Hepatocyte (in vitro differentiated cells): ENCODE measurements around the gene USP6NL. TPM values are rescaled to one million over a fixed set of nuclear protein-coding genes. Genes with fewer than 3 reads are reported as not detected.

Experiments used
- DNase-seq: peaks from one replicate; pipeline ENCODE4 v3.0.0-alpha.2; 2016; ENCODE audit warnings: low spot score
- H2AFZ ChIP-seq: fragments of 200-600 bp; sonication (generic); 2 replicates; pipeline ENCODE4 v1.6.0; 2016; ENCODE audit warnings: antibody characterized with exemption, mild to moderate bottlenecking
- H3K27ac ChIP-seq: fragments of 200-600 bp; sonication (generic); 2 replicates; pipeline ENCODE4 v1.5.1; 2016; ENCODE audit warnings: mild to moderate bottlenecking
- H3K27me3 ChIP-seq: fragments of 200-600 bp; sonication (generic); 2 replicates; pipeline ENCODE4 v1.6.1; 2016
- H3K36me3 ChIP-seq: fragments of 200-600 bp; sonication (generic); replicated peaks from 2 replicates; pipeline ENCODE4 v1.5.1; 2016; ENCODE audit warnings: low read depth; ENCODE audit not compliant: insufficient read depth
- H3K4me1 ChIP-seq: fragments of 200-600 bp; sonication (generic); 2 replicates; pipeline ENCODE4 v1.5.1; 2016; ENCODE audit warnings: mild to moderate bottlenecking, moderate library complexity; ENCODE audit not compliant: insufficient read depth
- H3K4me2 ChIP-seq: fragments of 200-600 bp; sonication (generic); 2 replicates; pipeline ENCODE4 v1.6.0; 2016
- H3K4me3 ChIP-seq: fragments of 200-600 bp; sonication (generic); 2 replicates; pipeline ENCODE4 v1.5.1; 2016; ENCODE audit warnings: mild to moderate bottlenecking
- H3K79me2 ChIP-seq: fragments of 200-600 bp; sonication (generic); 2 replicates; pipeline ENCODE4 v1.6.0; 2017; ENCODE audit warnings: mild to moderate bottlenecking
- H3K9me2 ChIP-seq: fragments of 200-600 bp; sonication (generic); replicated peaks from 2 replicates; pipeline ENCODE4 v1.6.0; 2017; ENCODE audit warnings: mild to moderate bottlenecking; ENCODE audit not compliant: insufficient read depth
- H3K9me3 ChIP-seq: fragments of 200-600 bp; sonication (generic); 2 replicates; pipeline ENCODE4 v1.5.1; 2016; ENCODE audit warnings: low read depth, mild to moderate bottlenecking
- H4K20me1 ChIP-seq: fragments of 200-600 bp; sonication (generic); 2 replicates; pipeline ENCODE4 v1.6.0; 2016; ENCODE audit warnings: mild to moderate bottlenecking; ENCODE audit not compliant: insufficient read depth, poor library complexity, severe bottlenecking
- EZH2 ChIP-seq: fragments of 200-600 bp; sonication (generic); IDR thresholded peaks from 2 replicates; pipeline ENCODE4 v1.6.1; 2016; ENCODE audit warnings: antibody characterized with exemption, mild to moderate bottlenecking, borderline replicate concordance
- EZH2phosphoT487 ChIP-seq: fragments of 200-600 bp; sonication (generic); IDR thresholded peaks from one replicate; pipeline ENCODE4 v1.6.1; 2018; ENCODE audit warnings: antibody characterized with exemption, mild to moderate bottlenecking, low read depth, moderate library complexity; ENCODE audit not compliant: unreplicated experiment, severe bottlenecking
- WGBS: methylation state at CpG from one replicate; pipeline ENCODE4 v1.1.6; 2016; ENCODE audit warnings: low lambda C conversion rate; ENCODE audit errors: missing lambda C conversion rate; 5-methylcytosine and 5-hydroxymethylcytosine counted together
- polyA plus RNA-seq: library from polyadenylated mRNA; unstranded; fragments of >200 nt; fragmentation: Nextera tagmentation; extraction: Ambion mirVana; gene quantifications from 2 replicates; pipeline ENCODE4 v1.2.1, GENCODE V29; 2016
- total RNA-seq: library from RNA; depleted of rRNA; stranded (reverse); fragments of >200 nt; gene quantifications from 2 replicates; pipeline ENCODE4 v1.2.3, GENCODE V29; 2014
- TF ChIP-seq, protein P1 (sequence below): fragments of 200-600 bp; sonication (generic); IDR thresholded peaks from 2 replicates; pipeline ENCODE4 v1.5.1; 2016; ENCODE audit warnings: antibody characterized with exemption, mild to moderate bottlenecking; ENCODE audit not compliant: poor library complexity

USP6NL gene
- total RNA-seq (16.9 and 20.8 TPM in 2 replicates), polyA plus RNA-seq (12.0 and 14.9 TPM in 2 replicates)

DNA sequence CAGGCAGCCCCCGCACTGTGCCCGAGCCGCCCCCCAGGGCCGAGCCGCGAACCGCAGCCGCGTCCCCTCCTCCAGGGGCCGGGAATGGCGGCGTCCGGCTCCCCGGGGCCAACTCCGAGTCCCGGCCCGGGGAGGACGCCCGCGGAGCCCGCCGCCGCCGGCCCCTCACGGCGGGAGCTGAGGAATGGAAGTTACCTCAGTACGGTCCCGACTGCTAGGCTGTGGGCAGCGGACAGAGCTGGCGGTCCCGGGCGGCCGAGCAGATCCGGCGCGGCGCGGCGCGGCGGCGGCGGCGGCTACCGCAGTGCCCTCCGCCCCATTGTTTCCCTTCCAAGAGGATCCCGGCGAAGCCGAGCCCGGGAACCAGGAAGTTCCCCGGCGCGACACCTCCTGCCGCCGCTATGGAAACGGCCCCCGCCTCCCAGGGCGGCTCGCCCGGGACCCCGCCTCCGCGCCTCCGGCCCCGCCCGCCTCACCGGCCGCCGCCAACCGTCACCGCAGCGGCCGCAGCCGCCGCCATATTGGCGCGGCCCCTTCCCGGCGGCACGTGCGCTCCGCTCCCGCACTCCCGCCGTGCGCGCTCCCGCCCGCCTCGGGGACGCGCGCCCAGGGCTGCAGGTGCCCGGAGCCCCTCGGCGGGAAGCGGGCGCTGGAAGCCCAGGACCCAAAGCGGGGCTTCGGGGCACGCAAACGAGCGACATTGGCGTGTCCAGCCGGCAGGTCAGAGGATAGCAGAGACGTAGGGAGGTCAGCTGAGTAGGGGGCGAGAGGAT is at the start of gene USP6NL:
TSS of gene USP6NL (minus strand) at position 403 of the 773 bp plus-strand sequence. CDS start 14,016 bp downstream, outside the sequence.
- no peaks in the 10 kb centered on the region for H3K36me3 ChIP-seq
- peak within 1 kb of the TSS; percentile 96 for H3K27ac ChIP-seq
- TF ChIP-seq EZH2phosphoT487 (no peak), EZH2 (no peak)
- 2% methylated on average over 43 of the region's 107 CpGs for WGBS
- peaks cover 10% of the 10 kb centered on the region for H4K20me1 ChIP-seq
- H3K4me2 ChIP-seq: peak within 1 kb of the TSS; percentile 92
- no peaks in the 10 kb centered on the region for H3K9me2 ChIP-seq
- DNase-seq: peak; percentile 95
- H3K4me1 ChIP-seq: peaks cover 9% of the 10 kb centered on the region
- peak within 1 kb of the TSS; percentile 91 for H2AFZ ChIP-seq
- H3K79me2 ChIP-seq: peaks cover 41% of the 10 kb centered on the region
- H3K9me3 ChIP-seq: no peaks in the 10 kb centered on the region
- H3K27me3 ChIP-seq: no peaks in the 10 kb centered on the region
- peak within 1 kb of the TSS; percentile 95 for H3K4me3 ChIP-seq

DNA sequence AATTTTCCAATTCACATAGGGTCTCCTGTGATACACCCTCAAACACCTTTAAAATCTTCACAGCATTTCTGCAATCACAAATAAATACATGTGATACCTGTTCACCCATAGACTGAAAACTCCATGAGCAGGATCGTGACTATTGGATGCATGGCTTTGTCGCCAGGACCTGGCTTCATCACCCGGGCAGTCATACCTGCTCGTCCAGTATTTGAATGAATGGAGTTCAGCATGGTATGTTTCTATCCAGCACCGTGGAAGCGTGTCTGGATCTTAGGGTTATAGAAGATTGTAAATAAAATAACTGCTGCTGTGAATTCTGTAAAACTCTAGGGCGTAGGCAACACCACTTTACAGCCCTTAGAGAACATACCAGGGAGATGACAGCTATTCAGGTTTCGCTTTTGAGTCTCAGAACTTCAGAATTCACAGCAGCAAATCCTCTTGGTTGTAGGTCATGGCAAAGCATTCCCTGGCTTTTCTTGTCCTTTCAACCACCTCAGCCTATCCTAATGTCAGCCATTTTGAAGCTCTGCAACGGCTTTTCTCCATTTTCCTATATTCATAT is 47.4 kb upstream of the USP6NL start:
- H4K20me1 ChIP-seq: no peaks in the 10 kb centered on the region
- no peak for DNase-seq
- TF ChIP-seq EZH2phosphoT487 (no peak), EZH2 (no peak)
- TF ChIP-seq, protein P1, sequence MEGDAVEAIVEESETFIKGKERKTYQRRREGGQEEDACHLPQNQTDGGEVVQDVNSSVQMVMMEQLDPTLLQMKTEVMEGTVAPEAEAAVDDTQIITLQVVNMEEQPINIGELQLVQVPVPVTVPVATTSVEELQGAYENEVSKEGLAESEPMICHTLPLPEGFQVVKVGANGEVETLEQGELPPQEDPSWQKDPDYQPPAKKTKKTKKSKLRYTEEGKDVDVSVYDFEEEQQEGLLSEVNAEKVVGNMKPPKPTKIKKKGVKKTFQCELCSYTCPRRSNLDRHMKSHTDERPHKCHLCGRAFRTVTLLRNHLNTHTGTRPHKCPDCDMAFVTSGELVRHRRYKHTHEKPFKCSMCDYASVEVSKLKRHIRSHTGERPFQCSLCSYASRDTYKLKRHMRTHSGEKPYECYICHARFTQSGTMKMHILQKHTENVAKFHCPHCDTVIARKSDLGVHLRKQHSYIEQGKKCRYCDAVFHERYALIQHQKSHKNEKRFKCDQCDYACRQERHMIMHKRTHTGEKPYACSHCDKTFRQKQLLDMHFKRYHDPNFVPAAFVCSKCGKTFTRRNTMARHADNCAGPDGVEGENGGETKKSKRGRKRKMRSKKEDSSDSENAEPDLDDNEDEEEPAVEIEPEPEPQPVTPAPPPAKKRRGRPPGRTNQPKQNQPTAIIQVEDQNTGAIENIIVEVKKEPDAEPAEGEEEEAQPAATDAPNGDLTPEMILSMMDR: no peak
- no peaks in the 10 kb centered on the region for H3K4me1 ChIP-seq
- H3K9me3 ChIP-seq: no peaks in the 10 kb centered on the region
- 76% methylated on average over 9 of the region's 9 CpGs for WGBS
- H3K4me2 ChIP-seq: no peak overlapping the region
- H3K9me2 ChIP-seq: no peaks in the 10 kb centered on the region
- H3K27me3 ChIP-seq: peaks cover under 1% of the 10 kb centered on the region
- H3K36me3 ChIP-seq: no peaks in the 10 kb centered on the region
- H2AFZ ChIP-seq: no peak overlapping the region
- H3K4me3 ChIP-seq: no peak overlapping the region
- H3K27ac ChIP-seq: no peak overlapping the region
- H3K79me2 ChIP-seq: no peaks in the 10 kb centered on the region

DNA sequence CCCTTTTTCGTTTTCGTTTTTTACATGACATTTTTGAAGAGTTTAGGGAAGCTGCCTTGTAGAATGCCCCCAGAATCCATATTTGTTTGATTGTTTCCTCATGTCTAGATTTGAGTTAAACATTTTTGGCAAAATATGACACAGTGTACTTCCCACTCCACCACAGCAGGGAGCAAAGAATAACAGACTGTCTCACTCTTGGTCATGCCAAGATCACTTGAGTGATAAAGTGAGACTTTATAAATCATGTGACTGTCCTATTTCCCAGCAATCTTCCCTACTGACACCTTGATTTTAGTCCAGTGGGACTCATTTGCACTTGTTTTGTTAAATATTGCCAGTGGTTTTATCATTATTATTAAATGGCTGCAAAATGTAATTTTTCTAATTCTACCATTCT is 44.4 kb upstream of the USP6NL start:
- Histone ChIP-seq H3K4me1 (no peaks in the 10 kb centered on the region), H3K36me3 (no peaks in the 10 kb centered on the region), H3K27ac (no peak overlapping the region), H2AFZ (no peak overlapping the region), H3K4me2 (no peak overlapping the region), H3K9me3 (no peaks in the 10 kb centered on the region), H3K79me2 (no peaks in the 10 kb centered on the region), H4K20me1 (no peaks in the 10 kb centered on the region), H3K9me2 (no peaks in the 10 kb centered on the region), H3K27me3 (peaks cover 4% of the 10 kb centered on the region), H3K4me3 (no peak overlapping the region)
- no peak for DNase-seq
- WGBS: 91% methylated on average over 2 of the region's 2 CpGs
- TF ChIP-seq, protein P1: no peak
- no peak for TF ChIP-seq EZH2
- TF ChIP-seq EZH2phosphoT487: no peak

DNA sequence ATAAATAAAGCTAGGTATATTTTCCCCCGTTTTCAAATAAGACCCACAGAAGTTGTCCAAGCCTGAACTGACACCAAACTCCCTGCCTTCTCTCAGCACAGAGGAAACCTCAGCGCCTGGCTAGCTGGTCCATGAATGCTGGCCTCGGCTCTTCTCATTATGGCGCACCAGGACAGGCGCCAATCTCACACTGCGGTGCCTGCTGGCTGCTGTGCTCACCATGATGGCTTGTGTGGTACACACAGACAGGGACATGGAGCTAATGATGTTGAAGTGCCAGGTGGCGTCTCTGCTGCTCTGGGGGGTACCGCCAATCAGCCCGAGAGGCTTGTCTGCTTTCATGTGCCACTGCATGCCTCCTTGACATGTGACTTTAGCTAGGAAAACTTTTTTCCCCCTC is 43.2 kb upstream of the USP6NL start:
- H3K9me2 ChIP-seq: no peaks in the 10 kb centered on the region
- H3K79me2 ChIP-seq: no peaks in the 10 kb centered on the region
- WGBS: 95% methylated on average over 9 of the region's 9 CpGs
- no peaks in the 10 kb centered on the region for H3K9me3 ChIP-seq
- no peaks in the 10 kb centered on the region for H4K20me1 ChIP-seq
- H3K4me1 ChIP-seq: no peaks in the 10 kb centered on the region
- H3K36me3 ChIP-seq: no peaks in the 10 kb centered on the region
- no peak overlapping the region for H2AFZ ChIP-seq
- H3K4me2 ChIP-seq: no peak overlapping the region
- H3K27ac ChIP-seq: no peak overlapping the region
- peaks cover 4% of the 10 kb centered on the region for H3K27me3 ChIP-seq
- no peak overlapping the region for H3K4me3 ChIP-seq
- TF ChIP-seq, protein P1: no peak
- TF ChIP-seq EZH2phosphoT487 (no peak), EZH2 (no peak)
- DNase-seq: no peak
